HG03097 (cell line): Measurements from ENCODE around the gene NDST3.

Source experiments
- ATAC-seq: cut with Tn5 transposase; IDR thresholded peaks from one replicate; pipeline ENCODE4 v1.9.1; 2021; ENCODE audit not compliant: unreplicated experiment, low FRiP score

The NDST3 gene

GRCh38 chr4:118034053-118034785 lies at the start of gene NDST3:
Gene NDST3 (plus strand): TSS chr4:118034486. CDS start chr4:118053911, 19,425 bp downstream.
- ATAC-seq: peak; percentile 73

- no peak for ATAC-seq
Observed at GRCh38 chr4:117986321-117986720, 48.0 kb upstream of the NDST3 start.

- ATAC-seq: no peak
Observed at GRCh38 chr4:117987464-117987863, 46.8 kb upstream of the NDST3 start.

- ATAC-seq: no peak
Observed at GRCh38 chr4:117996891-117997290, 37.4 kb upstream of the NDST3 start.

- no peak for ATAC-seq
Observed at GRCh38 chr4:118004088-118004487, 30.2 kb upstream of the NDST3 start.

GRCh38 chr4:118005883-118006282 lies 28.4 kb upstream of the NDST3 start:
- ATAC-seq: no peak

- no peak for ATAC-seq
Observed at GRCh38 chr4:118012142-118012541, 22.1 kb upstream of the NDST3 start.

GRCh38 chr4:118014831-118015230 lies 19.5 kb upstream of the NDST3 start:
- ATAC-seq: no peak

- no peak for ATAC-seq
Observed at GRCh38 chr4:118018381-118019145, 15.7 kb upstream of the NDST3 start.

GRCh38 chr4:118026806-118027205 lies 7.5 kb upstream of the NDST3 start:
- no peak for ATAC-seq

GRCh38 chr4:118029224-118029623 lies 5.1 kb upstream of the NDST3 start:
- no peak for ATAC-seq

- no peak for ATAC-seq
Observed at GRCh38 chr4:118032691-118033090, 1.6 kb upstream of the NDST3 start.

- no peak for ATAC-seq
Observed at GRCh38 chr4:118033148-118034052, 886 bp upstream of the NDST3 start.

GRCh38 chr4:118035309-118035708 lies 1.0 kb downstream of the NDST3 start:
- no peak for ATAC-seq

- no peak for ATAC-seq
Observed at GRCh38 chr4:118036336-118036735, 2.0 kb downstream of the NDST3 start.

GRCh38 chr4:118037955-118038354 lies 3.7 kb downstream of the NDST3 start:
- no peak for ATAC-seq

GRCh38 chr4:118046323-118046722 lies 12.0 kb downstream of the NDST3 start:
- no peak for ATAC-seq

GRCh38 chr4:118047043-118047442 lies 12.8 kb downstream of the NDST3 start:
- ATAC-seq: no peak

- no peak for ATAC-seq
Observed at GRCh38 chr4:118058955-118059354, 24.7 kb downstream of the NDST3 start.

GRCh38 chr4:118059397-118059796 lies 25.1 kb downstream of the NDST3 start:
- no peak for ATAC-seq
